K562 (cell line): ENCODE data around the gene PPP1R16B. TPM values are rescaled to one million over a fixed set of nuclear protein-coding genes. Genes with fewer than 3 reads are reported as not detected.

Experiments
- BRD9 ChIP-seq: fragments of 450-650 bp; IDR thresholded peaks from 2 replicates; pipeline ENCODE4 v1.6.1; 2018; ENCODE audit warnings: low read depth; ENCODE audit not compliant: partially characterized antibody
- CHD7 ChIP-seq: fragments of 200-600 bp; sonication (generic); IDR thresholded peaks from one replicate; pipeline ENCODE4 v1.6.1; 2012; ENCODE audit warnings: mild to moderate bottlenecking, low read depth, low read length, inconsistent platforms
- DLX4 ChIP-seq: fragments of 250-450 bp; sonication (Bioruptor Pico); IDR thresholded peaks from 2 replicates; pipeline ENCODE4 v1.6.1; 2021; ENCODE audit warnings: mild to moderate bottlenecking
- HDAC1 ChIP-seq, 2 experiments: fragments of 450-650 bp; IDR thresholded peaks; 2 replicates each; pipeline ENCODE4 v1.6.1; 2016 to 2017; ENCODE audit warnings: inconsistent platforms in 1 of 2, mild to moderate bottlenecking in 1 of 2, moderate library complexity in 1 of 2
- HIVEP1 ChIP-seq: fragments of 250-450 bp; sonication (Bioruptor Pico); IDR thresholded peaks from 2 replicates; pipeline ENCODE4 v1.4.0; 2020; ENCODE audit warnings: mild to moderate bottlenecking
- MLX ChIP-seq, 2 experiments: fragments of 450-650 bp in 1 of 2; sonication (generic) in 1 of 2; formaldehyde crosslinking; conservative IDR thresholded peaks; 2 replicates each; pipeline versions ENCODE4 v1.4.0 to v1.8.1; 2020 to 2022; ENCODE audit warnings: mild to moderate bottlenecking in 1 of 2, missing genetic modification reagents in 1 of 2
- SNIP1 ChIP-seq: fragments of 450-650 bp; IDR thresholded peaks from 2 replicates; pipeline ENCODE4 v1.7.1; 2017; ENCODE audit warnings: low read depth, mild to moderate bottlenecking
- THAP7 ChIP-seq: fragments of 250-450 bp; sonication (Bioruptor Pico); IDR thresholded peaks from 2 replicates; pipeline ENCODE4 v1.5.0; 2021
- polyA plus RNA-seq, 8 experiments: library from polyadenylated mRNA; depleted of rRNA in 4 of 8; stranded (reverse) in 5 of 8; unstranded in 3 of 8; fragments of >200 nt; fragmentation: Nextera tagmentation in 2 of 8; fragmentation: Illumina TruSeq in 1 of 8; extraction: Ambion mirVana in 2 of 8; extraction: Trizol in 1 of 8; gene quantifications; 2 replicates each; pipeline versions ENCODE4 v1.2.1 to v1.2.3, GENCODE V29; 2011 to 2014; ENCODE audit warnings: inconsistent platforms in 1 of 8, missing spikeins in 1 of 8
- total RNA-seq, 7 experiments: library from RNA; depleted of rRNA in 6 of 7; stranded (reverse); fragments of >200 nt in 6 of 7; fragmentation: Illumina TruSeq in 2 of 7; extraction: Trizol in 2 of 7; gene quantifications; 2 replicates each; pipeline versions ENCODE4 v1.2.1 to v1.2.3, GENCODE V29; 2011 to 2021; ENCODE audit warnings: low replicate concordance in 1 of 7

Gene PPP1R16B
- total and polyA plus RNA-seq, 9 of the 15 experiments (the other 6 are each of a cell fraction or from before 2014, with no cell fraction given), result 1.5 to 11.5 (median 6.8) TPM

GRCh38 chr20:38947931-38948362 is 142.4 kb downstream of the PPP1R16B start (continued):
- TF ChIP-seq CHD7 (no peak), THAP7 (CRISPR knock-in tag) (no peak), BRD9 (no peak), HIVEP1 (CRISPR knock-in tag) (no peak), DLX4 (CRISPR knock-in tag) (no peak), SNIP1 (no peak), HDAC1 (IDR thresholded peaks at IDR 0.05) (peak in 1 of 2 experiments; percentile 83; a peak in 3 of 4 replicates), MLX (CRISPR knock-in tag; conservative IDR thresholded peaks at IDR 0.05) (no peak)
